HepG2 (cell line): Measurements from ENCODE around the gene PURB. TPM values are rescaled to one million over a fixed set of nuclear protein-coding genes. Genes with fewer than 3 reads are reported as not detected.

Source experiments
- MTA1 ChIP-seq: sonication (generic); formaldehyde crosslinking; IDR thresholded peaks from 2 replicates; pipeline ENCODE4 v1.4.0; 2020; ENCODE audit warnings: missing genetic modification reagents, mild to moderate bottlenecking, borderline replicate concordance
- MTF1 ChIP-seq: sonication (generic); formaldehyde crosslinking; IDR thresholded peaks from 2 replicates; pipeline ENCODE4 v1.5.0; 2020; ENCODE audit warnings: missing genetic modification reagents
- MYC ChIP-seq: sonication (generic); formaldehyde crosslinking; IDR thresholded peaks from 2 replicates; pipeline ENCODE4 v1.9.0; 2021; ENCODE audit warnings: missing genetic modification reagents, borderline replicate concordance
- NCOA1 ChIP-seq: sonication (generic); formaldehyde crosslinking; IDR thresholded peaks from 2 replicates; pipeline ENCODE4 v1.9.0; 2021; ENCODE audit warnings: missing genetic modification reagents
- NR2C2 ChIP-seq: sonication (generic); formaldehyde crosslinking; IDR thresholded peaks from 2 replicates; pipeline ENCODE4 v1.4.0; 2020; ENCODE audit warnings: missing genetic modification reagents, mild to moderate bottlenecking, moderate library complexity, borderline replicate concordance
- PAF1 ChIP-seq: IDR thresholded peaks from 2 replicates; pipeline ENCODE4 v1.6.1; 2016; ENCODE audit warnings: missing genetic modification reagents, missing compliant biosample characterization
- PLRG1 ChIP-seq: fragments of 450-650 bp; conservative IDR thresholded peaks from 2 replicates; pipeline ENCODE4 v1.6.1; 2016
- RFX5 ChIP-seq: IDR thresholded peaks from 2 replicates; pipeline ENCODE4 v1.6.1; 2011; ENCODE audit warnings: low read depth, low read length, improper control_type of control experiment
- TBP ChIP-seq: sonication (generic); formaldehyde crosslinking; IDR thresholded peaks from 2 replicates; pipeline ENCODE4 v1.5.0; 2020; ENCODE audit warnings: missing genetic modification reagents
- TP53 ChIP-seq: sonication (generic); formaldehyde crosslinking; conservative IDR thresholded peaks from 2 replicates; pipeline ENCODE4 v1.4.0; 2020; ENCODE audit warnings: missing genetic modification reagents
- TRIM24 ChIP-seq: sonication (generic); formaldehyde crosslinking; IDR thresholded peaks from 2 replicates; pipeline ENCODE4 v1.8.0; 2022; ENCODE audit warnings: mild to moderate bottlenecking, missing genetic modification reagents
- ZBTB40 ChIP-seq, 2 experiments: fragments of 450-650 bp in 1 of 2; sonication (generic) in 1 of 2; formaldehyde crosslinking in 1 of 2; IDR thresholded peaks; 2 replicates each; pipeline versions ENCODE4 v1.6.1 to v1.8.0; 2016 to 2022; ENCODE audit warnings: antibody characterized with exemption in 1 of 2, mild to moderate bottlenecking in 1 of 2, missing genetic modification reagents in 1 of 2
- ZBTB7A ChIP-seq: sonication (generic); formaldehyde crosslinking; IDR thresholded peaks from 2 replicates; pipeline ENCODE4 v1.8.0; 2022; ENCODE audit warnings: mild to moderate bottlenecking, missing genetic modification reagents
- ZNF260 ChIP-seq: sonication (generic); formaldehyde crosslinking; IDR thresholded peaks from 2 replicates; pipeline ENCODE4 v1.4.0; 2020; ENCODE audit warnings: missing genetic modification reagents, low read depth, mild to moderate bottlenecking, borderline replicate concordance
- ZNF496 ChIP-seq: sonication (generic); formaldehyde crosslinking; IDR thresholded peaks from 2 replicates; pipeline ENCODE4 v1.8.1; 2023; ENCODE audit warnings: mild to moderate bottlenecking, moderate library complexity, missing genetic modification reagents; ENCODE audit not compliant: insufficient replicate concordance
- ZNF547 ChIP-seq: sonication (generic); formaldehyde crosslinking; IDR thresholded peaks from 2 replicates; pipeline ENCODE4 v1.5.1; 2020; ENCODE audit warnings: mild to moderate bottlenecking, missing genetic modification reagents
- polyA plus RNA-seq, 8 experiments: library from polyadenylated mRNA; depleted of rRNA in 3 of 8; stranded (reverse) in 7 of 8; unstranded in 1 of 8; fragments of >200 nt; fragmentation: Illumina TruSeq in 4 of 8; extraction: Trizol in 4 of 8; gene quantifications; 2 replicates each; pipeline versions ENCODE4 v1.2.1 to v1.2.3, GENCODE V29; 2011 to 2016; ENCODE audit warnings: low read depth in 4 of 8, missing spikeins in 1 of 8, mixed read lengths in 1 of 8; ENCODE audit not compliant: insufficient read depth in 1 of 8
- total RNA-seq, 5 experiments: library from RNA; depleted of rRNA; stranded (reverse); fragments of >200 nt; fragmentation: Illumina TruSeq; extraction: Trizol; gene quantifications; 2 replicates each; pipeline ENCODE4 v1.2.3, GENCODE V29; 2016; ENCODE audit warnings: low read depth in 1 of 5
- TF ChIP-seq, protein P1 (sequence below): sonication (generic); formaldehyde crosslinking; IDR thresholded peaks from 2 replicates; pipeline ENCODE4 v1.8.1; 2023; ENCODE audit warnings: mild to moderate bottlenecking, missing genetic modification reagents, borderline replicate concordance
- TF ChIP-seq, protein P2 (sequence below): sonication (generic); formaldehyde crosslinking; IDR thresholded peaks from 2 replicates; pipeline ENCODE4 v1.4.0; 2020; ENCODE audit warnings: missing genetic modification reagents

The PURB gene
- total and polyA plus RNA-seq, 2 of the 13 experiments (the other 11 are each of a cell fraction or from before 2014, with no cell fraction given), result 2.3 to 4.3 TPM

DNA sequence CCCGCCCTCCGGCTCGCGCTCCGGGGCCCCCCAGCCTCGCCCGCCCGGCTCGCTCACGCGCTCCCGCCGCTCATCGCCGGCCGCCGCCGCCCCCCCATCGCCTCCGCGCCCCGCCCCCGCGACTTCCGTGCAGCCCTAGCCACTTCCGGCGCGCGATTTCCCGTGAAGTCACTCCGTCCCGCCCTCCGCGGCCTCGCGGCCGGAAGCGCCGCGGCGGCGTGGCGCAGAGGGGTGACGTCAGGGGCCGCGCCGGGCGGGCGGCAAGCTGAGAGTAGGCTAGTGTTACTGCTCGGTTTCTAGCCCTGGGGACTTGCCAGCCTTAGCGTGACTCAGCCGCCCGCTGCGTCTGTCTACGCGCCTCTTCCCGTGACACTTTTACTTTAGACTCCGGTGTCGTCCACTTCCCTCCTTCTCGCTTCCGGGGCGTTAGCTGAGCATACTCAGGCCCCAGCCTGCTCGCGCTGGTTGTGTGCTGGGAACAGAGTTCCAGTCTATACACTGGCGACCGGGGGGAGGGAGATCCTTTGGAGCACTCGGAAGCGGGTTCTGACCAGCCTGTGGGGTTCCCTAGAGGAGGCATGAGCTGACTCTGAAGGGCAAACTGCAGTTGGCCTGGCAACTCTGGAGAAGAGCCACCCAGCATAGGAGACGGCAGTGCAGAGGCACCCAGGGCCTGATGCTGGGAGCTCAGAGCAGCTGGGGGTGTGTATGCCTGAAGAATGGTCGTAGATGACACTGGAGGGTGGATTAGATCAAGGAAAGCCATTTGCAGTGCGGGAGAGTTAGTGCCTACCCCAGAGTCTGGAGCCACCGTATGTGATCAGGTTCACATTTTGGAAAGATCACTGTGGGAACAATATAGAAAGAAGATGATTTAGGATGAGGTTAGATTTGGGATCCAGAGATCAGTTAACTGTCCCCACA lies at the start of gene PURB (continued):
- no peak; the same call in 1 of the 2 replicates for TF ChIP-seq ZBTB40 (IDR thresholded peaks at IDR 0.05)
- TF ChIP-seq ZBTB40 (CRISPR knock-in tag; IDR thresholded peaks at IDR 0.05), result peak; percentile 28; the same call in 1 of the 2 replicates
- peak; percentile 76; the same call in 1 of the 2 replicates for TF ChIP-seq MTA1
- TF ChIP-seq ZBTB7A (CRISPR knock-in tag), result no peak; the same call in 1 of the 2 replicates
- TF ChIP-seq, protein P1, sequence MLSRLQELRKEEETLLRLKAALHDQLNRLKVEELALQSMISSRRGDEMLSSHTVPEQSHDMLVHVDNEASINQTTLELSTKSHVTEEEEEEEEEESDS (CRISPR knock-in tag), result no peak
- no peak for TF ChIP-seq TRIM24 (CRISPR knock-in tag)
- peak; percentile 79; the same call in 1 of the 2 replicates for TF ChIP-seq NR2C2
- TF ChIP-seq ZNF547 (CRISPR knock-in tag), result peak; percentile 52; the same call in 1 of the 2 replicates
- 0 out of 2 replicates have a peak, but pooled peaks have one; percentile 22 for TF ChIP-seq RFX5
- 0 out of 2 replicates have a peak, but pooled peaks have one; percentile 19 for TF ChIP-seq NCOA1 (CRISPR knock-in tag)
- TF ChIP-seq PAF1 (CRISPR knock-in tag), result no peak
- no peak for TF ChIP-seq TP53 (CRISPR knock-in tag)
- no peak for TF ChIP-seq PLRG1
- TF ChIP-seq TBP (CRISPR knock-in tag), result no peak
- TF ChIP-seq, protein P2, sequence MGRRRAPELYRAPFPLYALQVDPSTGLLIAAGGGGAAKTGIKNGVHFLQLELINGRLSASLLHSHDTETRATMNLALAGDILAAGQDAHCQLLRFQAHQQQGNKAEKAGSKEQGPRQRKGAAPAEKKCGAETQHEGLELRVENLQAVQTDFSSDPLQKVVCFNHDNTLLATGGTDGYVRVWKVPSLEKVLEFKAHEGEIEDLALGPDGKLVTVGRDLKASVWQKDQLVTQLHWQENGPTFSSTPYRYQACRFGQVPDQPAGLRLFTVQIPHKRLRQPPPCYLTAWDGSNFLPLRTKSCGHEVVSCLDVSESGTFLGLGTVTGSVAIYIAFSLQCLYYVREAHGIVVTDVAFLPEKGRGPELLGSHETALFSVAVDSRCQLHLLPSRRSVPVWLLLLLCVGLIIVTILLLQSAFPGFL (CRISPR knock-in tag), result no peak
- no peak for TF ChIP-seq MTF1
- peak; percentile 61; the same call in 1 of the 2 replicates for TF ChIP-seq MYC (CRISPR knock-in tag)
- TF ChIP-seq ZNF260, result no peak
- TF ChIP-seq ZNF496 (CRISPR knock-in tag), result no peak
